HEK293 (cell line): ENCODE measurements around the gene NCAPG2.

ENCODE experiments used
- SCRT2 ChIP-seq: fragments of 450-650 bp; formaldehyde crosslinking; IDR thresholded peaks from 2 replicates; pipeline ENCODE4 v1.5.1; 2016; ENCODE audit warnings: missing biosample characterization, missing genetic modification characterization
- ZNF155 ChIP-seq: fragments of 450-650 bp; formaldehyde crosslinking; IDR thresholded peaks from 2 replicates; pipeline ENCODE4 v1.5.1; 2016; ENCODE audit warnings: missing biosample characterization, missing genetic modification characterization
- ZNF311 ChIP-seq: fragments of 450-650 bp; formaldehyde crosslinking; IDR thresholded peaks from 2 replicates; pipeline ENCODE4 v1.5.1; 2017; ENCODE audit warnings: missing biosample characterization, missing genetic modification characterization, borderline replicate concordance
- ZNF48 ChIP-seq: fragments of 450-650 bp; formaldehyde crosslinking; IDR thresholded peaks from 2 replicates; pipeline ENCODE4 v1.5.1; 2016; ENCODE audit warnings: missing biosample characterization, missing genetic modification characterization
- ZNF514 ChIP-seq: fragments of 450-650 bp; formaldehyde crosslinking; IDR thresholded peaks from 2 replicates; pipeline ENCODE4 v1.5.1; 2016; ENCODE audit warnings: missing biosample characterization, missing genetic modification characterization
- ZNF548 ChIP-seq: fragments of 450-650 bp; formaldehyde crosslinking; IDR thresholded peaks from 2 replicates; pipeline ENCODE4 v1.5.1; 2016; ENCODE audit warnings: missing biosample characterization, missing genetic modification characterization
- TF ChIP-seq, protein P1 (sequence below): fragments of 450-650 bp; formaldehyde crosslinking; IDR thresholded peaks from 2 replicates; pipeline ENCODE4 v1.5.1; 2016; ENCODE audit warnings: missing biosample characterization, missing genetic modification characterization
- TF ChIP-seq, protein P2 (sequence below): fragments of 450-650 bp; formaldehyde crosslinking; IDR thresholded peaks from 2 replicates; pipeline ENCODE4 v1.5.1; 2016; ENCODE audit warnings: missing biosample characterization, missing genetic modification characterization

DNA sequence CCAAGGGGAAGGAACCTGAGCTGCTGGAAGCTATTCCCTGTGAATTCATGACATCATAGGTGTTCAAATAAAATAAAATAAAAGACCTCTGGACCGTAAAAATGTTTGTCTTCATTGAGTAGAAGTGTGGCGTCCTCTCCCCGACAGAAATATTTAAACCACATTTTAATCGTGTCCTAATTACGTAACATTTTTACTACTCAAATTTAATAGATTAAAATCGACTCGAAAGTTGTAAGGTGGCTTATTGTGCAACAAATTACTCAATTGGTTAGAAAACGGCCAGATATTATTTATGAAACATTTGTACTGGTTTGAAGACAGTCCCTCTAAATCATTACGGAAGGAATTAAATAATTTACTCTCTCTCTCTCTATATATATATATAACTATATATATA lies 15.5 kb upstream of the NCAPG2 start:
- TF ChIP-seq ZNF155 (tag by site-specific recombination), result no peak
- TF ChIP-seq, protein P1, sequence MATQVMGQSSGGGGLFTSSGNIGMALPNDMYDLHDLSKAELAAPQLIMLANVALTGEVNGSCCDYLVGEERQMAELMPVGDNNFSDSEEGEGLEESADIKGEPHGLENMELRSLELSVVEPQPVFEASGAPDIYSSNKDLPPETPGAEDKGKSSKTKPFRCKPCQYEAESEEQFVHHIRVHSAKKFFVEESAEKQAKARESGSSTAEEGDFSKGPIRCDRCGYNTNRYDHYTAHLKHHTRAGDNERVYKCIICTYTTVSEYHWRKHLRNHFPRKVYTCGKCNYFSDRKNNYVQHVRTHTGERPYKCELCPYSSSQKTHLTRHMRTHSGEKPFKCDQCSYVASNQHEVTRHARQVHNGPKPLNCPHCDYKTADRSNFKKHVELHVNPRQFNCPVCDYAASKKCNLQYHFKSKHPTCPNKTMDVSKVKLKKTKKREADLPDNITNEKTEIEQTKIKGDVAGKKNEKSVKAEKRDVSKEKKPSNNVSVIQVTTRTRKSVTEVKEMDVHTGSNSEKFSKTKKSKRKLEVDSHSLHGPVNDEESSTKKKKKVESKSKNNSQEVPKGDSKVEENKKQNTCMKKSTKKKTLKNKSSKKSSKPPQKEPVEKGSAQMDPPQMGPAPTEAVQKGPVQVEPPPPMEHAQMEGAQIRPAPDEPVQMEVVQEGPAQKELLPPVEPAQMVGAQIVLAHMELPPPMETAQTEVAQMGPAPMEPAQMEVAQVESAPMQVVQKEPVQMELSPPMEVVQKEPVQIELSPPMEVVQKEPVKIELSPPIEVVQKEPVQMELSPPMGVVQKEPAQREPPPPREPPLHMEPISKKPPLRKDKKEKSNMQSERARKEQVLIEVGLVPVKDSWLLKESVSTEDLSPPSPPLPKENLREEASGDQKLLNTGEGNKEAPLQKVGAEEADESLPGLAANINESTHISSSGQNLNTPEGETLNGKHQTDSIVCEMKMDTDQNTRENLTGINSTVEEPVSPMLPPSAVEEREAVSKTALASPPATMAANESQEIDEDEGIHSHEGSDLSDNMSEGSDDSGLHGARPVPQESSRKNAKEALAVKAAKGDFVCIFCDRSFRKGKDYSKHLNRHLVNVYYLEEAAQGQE (tag by site-specific recombination), result no peak
- no peak for TF ChIP-seq ZNF514
- no peak for TF ChIP-seq ZNF548 (tag by site-specific recombination)
- no peak for TF ChIP-seq ZNF48
- no peak for TF ChIP-seq SCRT2 (tag by site-specific recombination)
- TF ChIP-seq, protein P2, sequence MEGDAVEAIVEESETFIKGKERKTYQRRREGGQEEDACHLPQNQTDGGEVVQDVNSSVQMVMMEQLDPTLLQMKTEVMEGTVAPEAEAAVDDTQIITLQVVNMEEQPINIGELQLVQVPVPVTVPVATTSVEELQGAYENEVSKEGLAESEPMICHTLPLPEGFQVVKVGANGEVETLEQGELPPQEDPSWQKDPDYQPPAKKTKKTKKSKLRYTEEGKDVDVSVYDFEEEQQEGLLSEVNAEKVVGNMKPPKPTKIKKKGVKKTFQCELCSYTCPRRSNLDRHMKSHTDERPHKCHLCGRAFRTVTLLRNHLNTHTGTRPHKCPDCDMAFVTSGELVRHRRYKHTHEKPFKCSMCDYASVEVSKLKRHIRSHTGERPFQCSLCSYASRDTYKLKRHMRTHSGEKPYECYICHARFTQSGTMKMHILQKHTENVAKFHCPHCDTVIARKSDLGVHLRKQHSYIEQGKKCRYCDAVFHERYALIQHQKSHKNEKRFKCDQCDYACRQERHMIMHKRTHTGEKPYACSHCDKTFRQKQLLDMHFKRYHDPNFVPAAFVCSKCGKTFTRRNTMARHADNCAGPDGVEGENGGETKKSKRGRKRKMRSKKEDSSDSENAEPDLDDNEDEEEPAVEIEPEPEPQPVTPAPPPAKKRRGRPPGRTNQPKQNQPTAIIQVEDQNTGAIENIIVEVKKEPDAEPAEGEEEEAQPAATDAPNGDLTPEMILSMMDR (tag by site-specific recombination), result no peak
- no peak for TF ChIP-seq ZNF311 (tag by site-specific recombination)
